KMS-11 (cell line): Measurements from ENCODE around the gene GRIK2.

Experiments used
- H2AFZ ChIP-seq: fragments of 200-600 bp; sonication (generic); 2 replicates; pipeline ENCODE4 v1.6.1; 2016; ENCODE audit warnings: antibody characterized with exemption, mixed run types, low read depth
- H3K27ac ChIP-seq: fragments of 200-600 bp; sonication (generic); 2 replicates; pipeline ENCODE4 v1.6.1; 2016; ENCODE audit warnings: mild to moderate bottlenecking, mixed run types
- H3K27me3 ChIP-seq: fragments of 200-600 bp; sonication (generic); 2 replicates; pipeline ENCODE4 v1.6.1; 2017; ENCODE audit warnings: mild to moderate bottlenecking, low read depth, mixed run types, moderate library complexity; ENCODE audit not compliant: insufficient read depth
- H3K36me3 ChIP-seq: fragments of 200-600 bp; sonication (generic); 2 replicates; pipeline ENCODE4 v1.6.1; 2017; ENCODE audit warnings: mild to moderate bottlenecking, mixed run types; ENCODE audit not compliant: insufficient read depth
- H3K4me1 ChIP-seq: fragments of 200-600 bp; sonication (generic); 2 replicates; pipeline ENCODE4 v1.6.1; 2016; ENCODE audit warnings: mild to moderate bottlenecking, low read depth, mixed run types; ENCODE audit not compliant: poor library complexity, severe bottlenecking
- H3K4me2 ChIP-seq: fragments of 200-600 bp; sonication (generic); 2 replicates; pipeline ENCODE4 v1.7.0; 2016; ENCODE audit warnings: mild to moderate bottlenecking, mixed run types
- H3K4me3 ChIP-seq: fragments of 200-600 bp; sonication (generic); IDR thresholded peaks from 2 replicates; pipeline ENCODE4 v1.6.1; 2017; ENCODE audit warnings: low read depth, low read length, mixed read lengths; ENCODE audit not compliant: insufficient read depth
- H3K79me2 ChIP-seq: fragments of 200-600 bp; sonication (generic); 2 replicates; pipeline ENCODE4 v1.6.1; 2016; ENCODE audit warnings: low read depth, mixed run types; ENCODE audit not compliant: insufficient read depth
- H3K9ac ChIP-seq: fragments of 200-600 bp; sonication (generic); 2 replicates; pipeline ENCODE4 v1.6.1; 2016; ENCODE audit warnings: mild to moderate bottlenecking, mixed run types
- H4K20me1 ChIP-seq: fragments of 200-600 bp; sonication (generic); 2 replicates; pipeline ENCODE4 v1.6.1; 2016; ENCODE audit warnings: mild to moderate bottlenecking, mixed run types; ENCODE audit not compliant: insufficient read depth
- TF ChIP-seq, protein P1 (sequence below): fragments of 200-600 bp; sonication (generic); conservative IDR thresholded peaks from 2 replicates; pipeline ENCODE4 v1.6.1; 2017; ENCODE audit warnings: low read depth, mild to moderate bottlenecking, antibody characterized with exemption, low read length, moderate library complexity, mixed read lengths

The GRIK2 gene

DNA sequence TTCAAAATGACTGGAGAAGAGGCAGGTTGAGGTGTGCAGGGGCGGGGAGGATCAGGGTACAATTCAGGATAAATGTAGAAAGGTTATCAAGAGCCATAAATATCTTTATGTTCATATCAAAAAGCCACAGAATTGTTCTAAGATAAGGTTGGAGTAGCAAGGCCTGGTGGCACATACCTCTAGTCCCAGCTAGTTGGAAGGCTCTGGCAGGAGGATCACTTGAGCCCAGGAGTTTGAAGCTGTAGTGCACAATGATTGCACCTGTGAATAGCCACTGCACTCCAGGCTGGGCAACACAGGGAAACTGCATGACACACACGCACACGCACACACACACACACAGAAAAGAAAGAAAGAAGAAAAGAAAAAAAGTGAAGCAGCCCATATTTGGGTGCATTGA is 194.8 kb downstream of the GRIK2 start:
- TF ChIP-seq, protein P1, sequence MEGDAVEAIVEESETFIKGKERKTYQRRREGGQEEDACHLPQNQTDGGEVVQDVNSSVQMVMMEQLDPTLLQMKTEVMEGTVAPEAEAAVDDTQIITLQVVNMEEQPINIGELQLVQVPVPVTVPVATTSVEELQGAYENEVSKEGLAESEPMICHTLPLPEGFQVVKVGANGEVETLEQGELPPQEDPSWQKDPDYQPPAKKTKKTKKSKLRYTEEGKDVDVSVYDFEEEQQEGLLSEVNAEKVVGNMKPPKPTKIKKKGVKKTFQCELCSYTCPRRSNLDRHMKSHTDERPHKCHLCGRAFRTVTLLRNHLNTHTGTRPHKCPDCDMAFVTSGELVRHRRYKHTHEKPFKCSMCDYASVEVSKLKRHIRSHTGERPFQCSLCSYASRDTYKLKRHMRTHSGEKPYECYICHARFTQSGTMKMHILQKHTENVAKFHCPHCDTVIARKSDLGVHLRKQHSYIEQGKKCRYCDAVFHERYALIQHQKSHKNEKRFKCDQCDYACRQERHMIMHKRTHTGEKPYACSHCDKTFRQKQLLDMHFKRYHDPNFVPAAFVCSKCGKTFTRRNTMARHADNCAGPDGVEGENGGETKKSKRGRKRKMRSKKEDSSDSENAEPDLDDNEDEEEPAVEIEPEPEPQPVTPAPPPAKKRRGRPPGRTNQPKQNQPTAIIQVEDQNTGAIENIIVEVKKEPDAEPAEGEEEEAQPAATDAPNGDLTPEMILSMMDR, result no peak
- Histone ChIP-seq H3K4me3 (no peak overlapping the region), H3K9ac (no peak overlapping the region)

DNA sequence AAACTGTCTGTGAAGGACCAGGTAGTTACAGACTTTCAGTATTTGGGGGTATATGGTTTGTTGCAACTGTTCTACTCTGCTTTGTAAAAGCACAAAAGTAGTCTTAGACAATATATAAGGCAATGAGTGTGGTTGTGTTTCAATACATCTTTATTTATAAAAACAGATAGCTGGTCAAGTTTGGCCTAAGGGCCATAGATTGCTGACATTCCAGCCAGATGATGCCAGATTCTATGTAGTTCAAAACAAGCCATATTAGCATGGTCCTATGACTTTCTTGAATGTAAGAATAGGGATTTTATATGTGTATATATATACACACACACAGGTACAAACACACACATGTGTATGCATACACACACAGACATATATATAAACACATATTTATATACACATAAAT is 201.8 kb downstream of the GRIK2 start:
- Histone ChIP-seq H3K27ac (no peak overlapping the region), H4K20me1 (no peaks in the 10 kb centered on the region), H3K9ac (no peak overlapping the region), H3K4me2 (no peak overlapping the region), H3K4me1 (no peaks in the 10 kb centered on the region), H3K27me3 (no peaks in the 10 kb centered on the region), H3K4me3 (no peak overlapping the region), H3K79me2 (no peaks in the 10 kb centered on the region), H2AFZ (no peak overlapping the region), H3K36me3 (no peaks in the 10 kb centered on the region)
- TF ChIP-seq, protein P1, result no peak

More for the DNA sequence above, 194.8 kb downstream of the GRIK2 start:
- Histone ChIP-seq H3K4me1 (no peaks in the 10 kb centered on the region), H3K27me3 (no peaks in the 10 kb centered on the region), H3K27ac (no peak overlapping the region), H3K4me2 (no peak overlapping the region), H2AFZ (no peak overlapping the region), H3K79me2 (no peaks in the 10 kb centered on the region), H4K20me1 (no peaks in the 10 kb centered on the region), H3K36me3 (no peaks in the 10 kb centered on the region)

DNA sequence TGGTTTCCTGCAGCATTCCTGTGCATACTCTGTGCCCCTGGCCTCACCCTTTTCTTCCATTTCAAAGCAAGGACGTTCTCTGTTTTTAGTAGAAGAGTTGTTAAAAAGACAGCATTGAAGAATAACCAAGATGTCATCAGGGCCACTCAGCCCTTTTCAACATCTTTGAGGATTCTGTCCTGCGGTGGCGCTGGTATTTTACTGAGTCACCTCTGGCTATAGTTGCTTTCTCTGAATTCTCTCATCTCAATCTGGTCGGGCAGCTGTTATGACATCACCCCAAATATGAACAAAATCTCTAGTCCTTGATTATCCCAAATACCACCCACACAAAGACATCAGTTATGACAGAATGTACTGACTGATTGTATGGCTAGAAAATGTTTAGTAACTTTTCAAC is 204.2 kb downstream of the GRIK2 start:
- Histone ChIP-seq H3K36me3 (no peaks in the 10 kb centered on the region), H2AFZ (no peak overlapping the region), H3K79me2 (no peaks in the 10 kb centered on the region), H3K27me3 (no peaks in the 10 kb centered on the region), H3K4me1 (no peaks in the 10 kb centered on the region), H4K20me1 (no peaks in the 10 kb centered on the region), H3K9ac (no peak overlapping the region), H3K4me3 (no peak overlapping the region), H3K4me2 (no peak overlapping the region), H3K27ac (no peak overlapping the region)
- TF ChIP-seq, protein P1, result no peak

DNA sequence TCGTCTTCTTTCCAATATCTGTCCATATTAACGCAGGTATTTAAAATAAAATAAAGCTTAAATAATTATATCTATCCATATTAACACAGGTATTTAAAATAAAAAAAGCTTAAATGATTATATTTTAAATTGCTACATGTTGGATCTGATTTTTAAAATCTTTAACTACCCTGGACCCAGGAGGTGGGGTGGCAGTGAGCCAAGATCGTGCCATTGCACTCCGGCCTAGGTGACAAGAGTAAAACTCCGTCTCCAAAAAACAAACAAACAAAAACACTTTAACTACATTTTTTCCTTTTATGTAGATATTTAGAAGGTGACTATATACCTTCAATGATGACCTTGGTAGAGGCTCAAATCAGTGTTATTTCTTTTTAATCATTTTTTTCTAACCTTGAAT is 211.9 kb downstream of the GRIK2 start:
- H3K27me3 ChIP-seq, result no peaks in the 10 kb centered on the region
- H3K9ac ChIP-seq, result no peak overlapping the region
- TF ChIP-seq, protein P1, result no peak
- no peaks in the 10 kb centered on the region for H3K79me2 ChIP-seq
- no peak overlapping the region for H3K4me3 ChIP-seq
- H3K27ac ChIP-seq, result no peak overlapping the region
- H2AFZ ChIP-seq, result no peak overlapping the region
- no peak overlapping the region for H3K4me2 ChIP-seq
- no peaks in the 10 kb centered on the region for H3K4me1 ChIP-seq
- no peaks in the 10 kb centered on the region for H3K36me3 ChIP-seq
- no peaks in the 10 kb centered on the region for H4K20me1 ChIP-seq

DNA sequence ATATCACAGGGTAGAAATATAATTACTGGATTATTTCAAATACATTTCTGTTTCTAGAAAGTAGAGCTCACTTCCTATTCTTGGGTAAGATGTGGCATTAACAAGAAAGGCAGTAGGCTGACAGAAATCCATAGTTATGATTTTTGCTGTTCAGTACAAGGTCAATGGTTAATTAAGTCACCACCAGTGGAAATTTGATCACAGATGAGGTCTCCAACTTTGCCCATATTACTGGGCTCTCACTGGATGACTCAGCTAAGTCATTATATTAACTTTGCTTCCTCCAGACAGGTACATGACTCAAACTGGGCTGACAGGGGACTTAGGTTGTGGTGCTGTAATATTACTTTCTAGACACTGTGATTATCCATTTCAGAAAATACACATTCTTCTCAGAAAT is 212.4 kb downstream of the GRIK2 start:
- Histone ChIP-seq H3K36me3 (no peaks in the 10 kb centered on the region), H3K27me3 (no peaks in the 10 kb centered on the region), H3K4me1 (no peaks in the 10 kb centered on the region), H3K9ac (no peak overlapping the region), H3K27ac (no peak overlapping the region), H3K79me2 (no peaks in the 10 kb centered on the region), H3K4me3 (no peak overlapping the region), H4K20me1 (no peaks in the 10 kb centered on the region), H2AFZ (no peak overlapping the region), H3K4me2 (no peak overlapping the region)
- TF ChIP-seq, protein P1, result no peak
